Adrenal gland (tissue), 5 donors: Measurements from ENCODE around the gene NCK1.

Experiments used
- POLR2A ChIP-seq, 2 donors: fragments of 450-650 bp; IDR thresholded peaks; one replicate each; pipeline ENCODE4 v1.6.1; 2017; ENCODE audit warnings: antibody characterized with exemption in 2 of 2, mild to moderate bottlenecking in 2 of 2, moderate library complexity in 1 of 2
- TF ChIP-seq, protein P1 (sequence below), 6 experiments: fragments of 450-650 bp in 4 of 6; fragments of 200-600 bp in 2 of 6; sonication (generic) in 1 of 6; IDR thresholded peaks; 1 replicate in 5 of 6; 2 replicates in 1 of 6; pipeline versions ENCODE4 v1.5.1 to v1.8.0; 2016 to 2021; ENCODE audit warnings: antibody characterized with exemption in 6 of 6, mild to moderate bottlenecking in 2 of 6, moderate library complexity in 1 of 6
- donor health status: DM: no; HTN: no; CAD: no.

DNA sequence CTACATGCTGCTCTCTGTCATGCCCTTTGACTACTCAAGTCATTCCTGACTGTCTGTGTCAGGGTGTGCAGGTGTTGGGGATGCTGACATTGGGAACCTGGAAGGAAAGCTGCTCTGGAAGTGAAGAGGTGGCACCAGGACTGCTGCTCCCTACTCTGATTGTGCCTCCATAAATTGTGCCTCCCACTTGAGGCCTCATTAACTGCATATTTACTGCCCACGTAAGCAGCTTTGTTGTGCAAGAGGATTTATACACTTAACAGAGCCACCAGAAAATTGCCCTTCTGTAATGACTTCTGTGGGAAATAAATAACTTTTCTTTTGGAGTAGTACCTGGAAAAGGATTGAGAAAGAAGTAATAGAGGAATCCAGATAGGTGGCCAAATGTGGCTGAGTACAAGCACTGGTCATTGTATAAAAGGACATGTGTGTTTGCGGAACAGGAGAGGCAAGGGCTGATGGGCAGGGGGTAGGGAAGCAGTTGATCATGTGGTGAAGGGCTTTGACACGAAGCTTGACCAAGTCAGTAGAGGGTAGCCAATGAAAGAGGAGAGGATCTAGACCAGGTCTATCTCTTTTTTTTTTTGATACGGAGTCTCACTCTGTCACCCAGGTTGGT lies 120.6 kb downstream of the NCK1 start:
- TF ChIP-seq, protein P1, sequence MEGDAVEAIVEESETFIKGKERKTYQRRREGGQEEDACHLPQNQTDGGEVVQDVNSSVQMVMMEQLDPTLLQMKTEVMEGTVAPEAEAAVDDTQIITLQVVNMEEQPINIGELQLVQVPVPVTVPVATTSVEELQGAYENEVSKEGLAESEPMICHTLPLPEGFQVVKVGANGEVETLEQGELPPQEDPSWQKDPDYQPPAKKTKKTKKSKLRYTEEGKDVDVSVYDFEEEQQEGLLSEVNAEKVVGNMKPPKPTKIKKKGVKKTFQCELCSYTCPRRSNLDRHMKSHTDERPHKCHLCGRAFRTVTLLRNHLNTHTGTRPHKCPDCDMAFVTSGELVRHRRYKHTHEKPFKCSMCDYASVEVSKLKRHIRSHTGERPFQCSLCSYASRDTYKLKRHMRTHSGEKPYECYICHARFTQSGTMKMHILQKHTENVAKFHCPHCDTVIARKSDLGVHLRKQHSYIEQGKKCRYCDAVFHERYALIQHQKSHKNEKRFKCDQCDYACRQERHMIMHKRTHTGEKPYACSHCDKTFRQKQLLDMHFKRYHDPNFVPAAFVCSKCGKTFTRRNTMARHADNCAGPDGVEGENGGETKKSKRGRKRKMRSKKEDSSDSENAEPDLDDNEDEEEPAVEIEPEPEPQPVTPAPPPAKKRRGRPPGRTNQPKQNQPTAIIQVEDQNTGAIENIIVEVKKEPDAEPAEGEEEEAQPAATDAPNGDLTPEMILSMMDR (IDR thresholded peaks at IDR 0.05) = no peak
- TF ChIP-seq POLR2A (IDR thresholded peaks at IDR 0.05) = no peak
